RWPE1 (cell line): Measurements from ENCODE around the gene AXL.

Experiments
- CTCF ChIA-PET: fragments of 350-600 bp; sonication (Branson Sonifier 250); formaldehyde crosslinking; extraction: SDS; loops from one replicate; lab custom pipeline; 2021; lab: Yijun Ruan, JAX
- POLR2A ChIA-PET: fragments of 400-600 bp; formaldehyde crosslinking; extraction: SDS; loops from one replicate; lab custom pipeline; 2020; ENCODE audit warnings: antibody characterized with exemption; ENCODE audit not compliant: low non-redundant PET; lab: Yijun Ruan, JAX
- DNase-seq: peaks from one replicate; pipeline ENCODE4 v3.0.0; 2012; ENCODE audit warnings: low spot score
- H3K27ac ChIP-seq: fragments of 450-650 bp; 2 replicates; pipeline ENCODE4 v1.5.1; 2017
- TF ChIP-seq, protein P1 (sequence below): fragments of 450-650 bp; conservative IDR thresholded peaks from 2 replicates; pipeline ENCODE4 v1.5.1; 2017; ENCODE audit warnings: low read depth, mild to moderate bottlenecking

Gene AXL

DNA sequence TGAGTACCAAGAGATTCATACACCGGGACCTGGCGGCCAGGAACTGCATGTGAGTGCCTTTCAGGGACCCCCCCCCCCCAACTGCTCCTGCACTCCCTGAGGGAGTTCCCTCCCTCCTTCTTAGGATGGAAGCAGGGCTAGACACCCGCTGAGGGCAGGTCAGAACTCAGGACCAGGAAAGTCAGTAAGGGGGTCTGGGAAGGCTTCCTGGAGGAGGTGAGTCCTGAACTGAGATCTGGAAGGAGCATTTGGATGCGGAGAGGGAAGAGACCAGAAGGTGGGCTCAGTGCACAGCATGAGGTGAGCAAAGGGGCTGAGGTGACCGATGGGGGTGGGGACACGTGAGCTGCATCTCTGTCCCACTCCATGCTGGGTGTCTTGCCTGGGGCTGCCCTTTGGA lies 34.6 kb downstream of the AXL start:
- peak overlapping the region; percentile 4; the same call in 1 of the 2 replicates for H3K27ac ChIP-seq
- ChIA-PET POLR2A (no interaction called here), CTCF (no interaction called here)
- TF ChIP-seq, protein P1, sequence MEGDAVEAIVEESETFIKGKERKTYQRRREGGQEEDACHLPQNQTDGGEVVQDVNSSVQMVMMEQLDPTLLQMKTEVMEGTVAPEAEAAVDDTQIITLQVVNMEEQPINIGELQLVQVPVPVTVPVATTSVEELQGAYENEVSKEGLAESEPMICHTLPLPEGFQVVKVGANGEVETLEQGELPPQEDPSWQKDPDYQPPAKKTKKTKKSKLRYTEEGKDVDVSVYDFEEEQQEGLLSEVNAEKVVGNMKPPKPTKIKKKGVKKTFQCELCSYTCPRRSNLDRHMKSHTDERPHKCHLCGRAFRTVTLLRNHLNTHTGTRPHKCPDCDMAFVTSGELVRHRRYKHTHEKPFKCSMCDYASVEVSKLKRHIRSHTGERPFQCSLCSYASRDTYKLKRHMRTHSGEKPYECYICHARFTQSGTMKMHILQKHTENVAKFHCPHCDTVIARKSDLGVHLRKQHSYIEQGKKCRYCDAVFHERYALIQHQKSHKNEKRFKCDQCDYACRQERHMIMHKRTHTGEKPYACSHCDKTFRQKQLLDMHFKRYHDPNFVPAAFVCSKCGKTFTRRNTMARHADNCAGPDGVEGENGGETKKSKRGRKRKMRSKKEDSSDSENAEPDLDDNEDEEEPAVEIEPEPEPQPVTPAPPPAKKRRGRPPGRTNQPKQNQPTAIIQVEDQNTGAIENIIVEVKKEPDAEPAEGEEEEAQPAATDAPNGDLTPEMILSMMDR = no peak
- DNase-seq = no peak

DNA sequence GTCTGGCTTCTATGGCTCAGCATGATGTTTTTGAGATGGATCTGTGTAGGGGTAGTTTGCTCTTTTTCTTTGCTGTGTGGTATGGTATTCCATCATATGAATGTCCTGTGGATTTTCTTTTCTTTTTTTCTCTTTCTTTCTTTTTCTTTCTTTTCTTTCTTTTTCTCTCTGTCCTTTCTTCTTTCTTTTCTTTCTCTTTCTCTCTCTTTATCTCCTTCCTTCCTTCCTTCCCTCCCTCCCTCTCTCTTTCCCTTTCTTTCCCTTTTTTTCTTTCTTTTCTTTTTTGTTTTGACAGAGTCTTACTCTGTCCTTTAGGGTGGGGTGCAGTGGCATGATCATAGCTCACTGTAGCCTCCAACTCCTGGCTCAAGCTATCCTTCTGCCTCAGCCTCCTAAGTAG lies 36.1 kb downstream of the AXL start:
- TF ChIP-seq, protein P1 = no peak
- ChIA-PET POLR2A (no interaction called here), CTCF (interaction anchor here (0.8 kb wide), 1 partner anchor 110 kb away, joined by 6 read pairs; no protein-coding TSS in a partner anchor)
- no peak overlapping the region for H3K27ac ChIP-seq
- DNase-seq = no peak

DNA sequence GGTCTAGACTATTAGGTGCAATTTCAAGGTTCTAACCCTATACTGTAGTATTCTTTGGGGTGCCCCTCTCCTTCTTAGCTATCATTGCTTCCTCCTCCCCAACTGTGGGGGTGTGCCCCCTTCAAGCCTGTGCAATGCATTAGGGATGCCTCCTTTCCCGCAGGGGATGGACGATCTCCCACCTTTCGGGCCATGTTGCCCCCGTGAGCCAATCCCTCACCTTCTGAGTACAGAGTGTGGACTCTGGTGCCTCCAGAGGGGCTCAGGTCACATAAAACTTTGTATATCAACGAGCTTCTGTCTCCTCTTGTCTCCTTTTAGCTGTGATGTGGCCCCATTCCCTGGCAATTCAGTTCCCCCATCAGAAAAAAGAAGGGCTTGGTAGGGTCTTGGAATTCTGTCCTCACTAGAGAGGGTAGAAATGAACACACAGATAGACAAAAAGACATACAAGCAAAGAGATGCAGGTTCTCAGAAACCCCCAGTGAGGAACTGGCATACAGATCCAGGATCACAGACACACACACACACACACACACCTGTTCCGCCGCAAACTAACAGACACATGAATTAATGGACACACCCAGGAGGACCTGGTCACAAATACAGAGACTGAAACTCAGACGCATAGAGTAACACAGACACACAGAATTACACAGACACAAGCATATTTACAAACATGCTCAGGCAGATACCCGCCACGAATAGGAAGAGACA lies 42.6 kb downstream of the AXL start:
- TF ChIP-seq, protein P1 = no peak

DNA sequence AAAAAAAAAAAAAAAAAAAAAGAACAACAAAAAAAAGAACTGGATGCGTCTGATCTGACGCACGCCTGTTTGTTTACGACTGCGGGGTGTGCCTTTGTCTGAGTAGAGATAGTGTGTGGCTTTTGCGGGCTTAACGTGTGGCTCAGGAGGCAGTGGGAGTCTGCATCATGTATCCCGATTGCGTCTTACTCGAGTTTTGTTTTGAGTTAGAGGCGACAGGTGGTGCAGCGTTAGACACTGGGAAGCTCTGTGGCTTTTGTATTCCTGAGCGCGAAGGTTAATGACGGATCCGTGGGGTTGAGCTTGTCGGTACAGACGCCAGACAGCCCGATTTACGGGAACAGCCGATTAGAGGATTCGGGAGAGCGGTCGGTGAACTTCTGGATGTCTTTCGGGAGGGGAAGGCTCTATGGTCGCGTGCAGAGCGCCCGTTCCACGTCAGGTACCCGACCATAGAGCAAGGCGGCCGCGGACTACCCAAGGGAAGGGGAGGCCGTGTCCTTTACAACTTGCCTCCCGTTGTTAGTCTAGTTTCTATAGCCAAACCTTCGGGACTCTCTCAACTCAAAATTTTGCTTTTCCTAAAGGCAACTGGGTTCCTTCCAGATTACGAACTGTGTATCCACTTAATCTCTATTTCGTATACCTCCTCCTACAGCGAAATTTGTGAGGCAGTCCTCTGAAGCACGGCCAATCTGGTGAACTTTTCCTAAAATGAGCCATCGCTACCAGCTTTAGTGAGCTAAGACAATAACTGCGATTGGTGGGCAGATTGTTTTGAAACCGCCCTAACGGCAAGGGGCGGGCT lies 44.2 kb downstream of the AXL start:
- H3K27ac ChIP-seq = peak overlapping the region; percentile 98
- POLR2A ChIA-PET = interaction anchor here (0.6 to 1.6 kb wide), 3 partner anchors 59 to 80 kb away, joined by 11 to 13 read pairs (median 12); no protein-coding TSS in a partner anchor
- TF ChIP-seq, protein P1 = no peak
- CTCF ChIA-PET = interaction anchor here (0.6 to 1.3 kb wide), 3 partner anchors 20 to 59 kb away, joined by 3 to 4 read pairs (median 3); no protein-coding TSS in a partner anchor
- peak; percentile 31 for DNase-seq

More for the DNA sequence above, 42.6 kb downstream of the AXL start:
- DNase-seq = peak; percentile 24
- H3K27ac ChIP-seq = peak overlapping the region; percentile 98
- ChIA-PET POLR2A (interaction anchor here (0.6 to 1.2 kb wide), 5 partner anchors 12 to 117 kb away, joined by 3 to 5 read pairs (median 4); partner anchors contain the start of gene AXL), CTCF (interaction anchor here (0.6 to 5.4 kb wide), 3 partner anchors 36 to 75 kb away, joined by 3 to 41 read pairs (median 11); no protein-coding TSS in a partner anchor)

DNA sequence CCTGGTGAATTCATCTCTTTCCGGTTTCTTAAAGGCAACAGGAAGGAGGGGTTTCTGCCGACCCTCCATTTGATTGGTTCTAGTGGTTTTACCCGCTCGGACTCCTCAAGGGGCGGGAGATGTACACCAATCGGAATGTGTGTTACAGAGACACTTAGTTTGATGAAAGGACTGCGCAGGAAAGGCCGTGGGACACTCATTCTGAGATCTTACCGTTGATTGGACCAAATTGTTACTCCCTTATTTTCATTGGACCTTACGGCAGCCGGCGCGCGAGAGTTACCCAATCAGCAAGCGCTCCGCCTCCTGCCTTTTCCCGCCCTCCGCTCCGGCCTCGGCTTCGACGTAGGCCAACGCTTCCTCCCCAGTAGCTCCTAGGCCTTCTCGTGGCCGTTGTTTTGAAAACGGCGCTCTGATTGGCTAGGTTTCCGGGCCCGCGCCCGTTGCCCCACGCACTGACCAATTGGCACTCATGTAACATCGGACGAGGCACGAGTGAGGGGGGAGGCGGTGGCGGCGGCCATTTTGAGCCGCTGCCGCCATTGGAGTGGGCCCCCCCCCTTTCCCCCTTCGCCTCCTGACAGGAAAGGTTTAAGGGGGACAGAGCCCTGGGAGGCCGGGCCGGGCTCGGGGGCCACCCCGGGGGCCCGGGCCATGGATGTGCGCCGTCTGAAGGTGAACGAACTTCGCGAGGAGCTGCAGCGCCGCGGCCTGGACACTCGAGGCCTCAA lies 45.0 kb downstream of the AXL start, which contains the start of gene HNRNPUL1:
Gene HNRNPUL1 (plus strand): TSS at position 523 of the 731 bp plus-strand sequence. CDS start 132 bp downstream, at position 655.
- TF ChIP-seq, protein P1 = no peak
- POLR2A ChIA-PET = interaction anchor here (1.6 kb wide), 1 partner anchor 60 kb away, joined by 12 read pairs; no protein-coding TSS in a partner anchor
- DNase-seq = peak; percentile 100
- peak within 1 kb of the TSS; percentile 98 for H3K27ac ChIP-seq
- CTCF ChIA-PET = interaction anchor here (0.6 to 1.3 kb wide), 4 partner anchors 20 to 559 kb away, joined by 3 to 4 read pairs (median 3); no protein-coding TSS in a partner anchor
